Ascending aorta (tissue), 2 donors: ENCODE measurements around the gene TPM1. TPM values are rescaled to one million over a fixed set of nuclear protein-coding genes. Genes with fewer than 3 reads are reported as not detected.

Experiments used
- DNase-seq, 2 donors: peaks; one replicate each; pipeline ENCODE4 v3.0.0-alpha.2; 2019; ENCODE audit warnings: low spot score in 2 of 2
- H3K27ac ChIP-seq, 2 donors: fragments of 200-600 bp; sonication (generic); one replicate each; pipeline ENCODE4 v1.5.1; 2016 to 2017; ENCODE audit warnings: mild to moderate bottlenecking in 1 of 2
- H3K27me3 ChIP-seq: fragments of 200-600 bp; sonication (generic); one replicate; pipeline ENCODE4 v1.5.1; 2017
- H3K36me3 ChIP-seq, 2 donors: fragments of 200-600 bp; sonication (generic); one replicate each; pipeline ENCODE4 v1.5.1; 2016
- H3K4me1 ChIP-seq, 2 donors: fragments of 200-600 bp; sonication (generic); one replicate each; pipeline ENCODE4 v1.5.1; 2016 to 2017; ENCODE audit warnings: mild to moderate bottlenecking in 1 of 2
- H3K4me3 ChIP-seq, 2 donors: fragments of 200-600 bp; sonication (generic); one replicate each; pipeline ENCODE4 v1.5.1; 2016 to 2017; ENCODE audit warnings: mild to moderate bottlenecking in 1 of 2
- H3K9me3 ChIP-seq, 2 donors: fragments of 200-600 bp; sonication (generic); one replicate each; pipeline ENCODE4 v1.5.1; 2016
- intact Hi-C: fragments of 100-400 bp; cut with DNase I; formaldehyde crosslinking; loops from one replicate; pipeline ENCODE4 v1.15.1; 2023
- total RNA-seq: library from RNA; depleted of rRNA; stranded (reverse); fragments of >200 nt; gene quantifications from one replicate; pipeline ENCODE4 v1.1.0, GENCODE V29; 2016
- TF ChIP-seq, protein P1 (sequence below), 3 experiments: fragments of 200-600 bp in 2 of 3; fragments of 450-650 bp in 1 of 3; sonication (generic) in 2 of 3; IDR thresholded peaks; one replicate each; pipeline ENCODE4 v1.5.1; 2016 to 2019; ENCODE audit warnings: antibody characterized with exemption in 3 of 3, mild to moderate bottlenecking in 1 of 3, moderate library complexity in 1 of 3

The TPM1 gene
- total RNA-seq, 1 donor from 2014 or later: 813 TPM

DNA sequence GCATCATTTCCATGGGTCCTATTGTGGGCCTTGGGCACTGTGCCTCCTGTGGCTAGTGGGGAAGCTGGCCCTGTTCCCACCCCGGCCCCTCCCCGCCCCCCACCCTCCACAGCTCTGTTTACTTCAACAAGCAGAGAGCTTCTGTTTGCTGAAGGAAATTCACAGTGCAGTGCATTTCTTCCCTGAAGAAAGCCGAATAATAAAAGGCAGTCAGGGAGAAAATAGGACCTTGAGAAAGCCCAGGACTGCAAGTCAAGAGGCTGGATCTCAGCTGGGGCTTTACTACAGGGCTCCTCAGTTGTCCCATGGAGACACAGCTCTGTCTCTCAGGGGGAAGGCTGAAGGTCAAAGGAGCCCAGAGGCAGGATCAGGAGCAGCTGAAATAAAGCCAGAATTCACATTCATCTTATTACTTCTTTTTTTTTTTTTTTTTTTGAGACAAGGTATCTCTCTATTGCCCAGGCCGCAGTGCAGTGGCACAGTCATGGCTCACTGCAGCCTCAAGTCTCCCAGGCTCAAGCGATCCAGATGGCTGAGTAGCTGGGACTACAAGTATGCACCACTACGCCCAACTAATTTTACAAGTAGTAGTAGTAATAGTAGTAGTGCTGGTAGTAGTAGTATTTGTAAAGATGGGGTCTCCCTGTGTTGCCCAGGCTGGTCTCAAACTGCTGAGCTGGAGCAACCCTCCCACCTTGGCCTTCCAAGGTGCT is 46.1 kb downstream of the TPM1 start:
- Histone ChIP-seq H3K9me3 (no peaks in the 10 kb centered on the region), H3K4me1 (peaks cover 0 to under 1% of the 10 kb centered on the region in 2 donors), H3K36me3 (no peaks in the 10 kb centered on the region), H3K27me3 (no peaks in the 10 kb centered on the region), H3K4me3 (no peak overlapping the region), H3K27ac (no peak overlapping the region)
- TF ChIP-seq, protein P1, sequence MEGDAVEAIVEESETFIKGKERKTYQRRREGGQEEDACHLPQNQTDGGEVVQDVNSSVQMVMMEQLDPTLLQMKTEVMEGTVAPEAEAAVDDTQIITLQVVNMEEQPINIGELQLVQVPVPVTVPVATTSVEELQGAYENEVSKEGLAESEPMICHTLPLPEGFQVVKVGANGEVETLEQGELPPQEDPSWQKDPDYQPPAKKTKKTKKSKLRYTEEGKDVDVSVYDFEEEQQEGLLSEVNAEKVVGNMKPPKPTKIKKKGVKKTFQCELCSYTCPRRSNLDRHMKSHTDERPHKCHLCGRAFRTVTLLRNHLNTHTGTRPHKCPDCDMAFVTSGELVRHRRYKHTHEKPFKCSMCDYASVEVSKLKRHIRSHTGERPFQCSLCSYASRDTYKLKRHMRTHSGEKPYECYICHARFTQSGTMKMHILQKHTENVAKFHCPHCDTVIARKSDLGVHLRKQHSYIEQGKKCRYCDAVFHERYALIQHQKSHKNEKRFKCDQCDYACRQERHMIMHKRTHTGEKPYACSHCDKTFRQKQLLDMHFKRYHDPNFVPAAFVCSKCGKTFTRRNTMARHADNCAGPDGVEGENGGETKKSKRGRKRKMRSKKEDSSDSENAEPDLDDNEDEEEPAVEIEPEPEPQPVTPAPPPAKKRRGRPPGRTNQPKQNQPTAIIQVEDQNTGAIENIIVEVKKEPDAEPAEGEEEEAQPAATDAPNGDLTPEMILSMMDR (IDR thresholded peaks at IDR 0.05): no peak
- DNase-seq: no peak
- intact Hi-C loops: no loop called here

DNA sequence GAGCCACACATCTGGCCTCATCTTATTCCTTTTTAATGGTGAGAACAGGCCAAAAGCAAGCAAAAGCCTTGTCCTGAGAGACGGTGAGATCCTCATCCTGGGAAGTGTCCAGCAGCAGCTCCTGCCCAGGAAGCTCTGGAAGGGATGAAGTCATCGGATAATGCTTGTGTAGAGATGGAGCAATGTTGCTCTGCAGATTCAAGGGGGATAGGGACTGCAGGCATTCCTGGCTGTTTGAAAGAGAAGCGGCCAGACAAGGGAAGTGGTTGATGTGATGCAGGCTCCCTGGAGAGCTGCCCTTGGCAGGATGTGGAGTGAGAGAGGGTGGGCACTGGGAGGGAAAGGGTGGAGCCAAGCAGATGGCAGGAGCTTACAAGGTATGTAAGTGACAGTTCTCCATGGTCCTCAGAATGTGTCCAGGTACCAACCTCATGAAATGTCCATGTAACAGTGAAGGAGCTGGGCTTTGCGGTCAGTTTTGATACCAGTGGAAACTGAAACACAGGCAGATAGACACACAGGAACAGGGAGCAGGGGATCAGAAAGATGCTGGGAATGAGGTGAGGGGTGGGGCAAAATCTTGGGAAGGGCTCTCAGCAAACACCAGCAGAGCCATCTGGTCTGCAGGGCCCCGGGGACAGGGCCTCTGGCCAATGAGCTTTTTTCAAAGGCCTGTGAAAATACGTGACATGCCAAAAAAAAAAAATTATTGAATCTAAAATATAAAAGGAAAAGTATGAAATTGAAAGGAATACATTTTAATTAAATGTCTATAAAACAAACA is 46.9 kb downstream of the TPM1 start:
- Histone ChIP-seq H3K27me3 (no peaks in the 10 kb centered on the region), H3K27ac (no peak overlapping the region), H3K4me1 (peaks cover 0 to 5% of the 10 kb centered on the region in 2 donors), H3K9me3 (no peaks in the 10 kb centered on the region), H3K36me3 (no peaks in the 10 kb centered on the region), H3K4me3 (no peak overlapping the region)
- TF ChIP-seq, protein P1 (IDR thresholded peaks at IDR 0.05): no peak
- DNase-seq: no peak
- intact Hi-C loops: no loop called here

DNA sequence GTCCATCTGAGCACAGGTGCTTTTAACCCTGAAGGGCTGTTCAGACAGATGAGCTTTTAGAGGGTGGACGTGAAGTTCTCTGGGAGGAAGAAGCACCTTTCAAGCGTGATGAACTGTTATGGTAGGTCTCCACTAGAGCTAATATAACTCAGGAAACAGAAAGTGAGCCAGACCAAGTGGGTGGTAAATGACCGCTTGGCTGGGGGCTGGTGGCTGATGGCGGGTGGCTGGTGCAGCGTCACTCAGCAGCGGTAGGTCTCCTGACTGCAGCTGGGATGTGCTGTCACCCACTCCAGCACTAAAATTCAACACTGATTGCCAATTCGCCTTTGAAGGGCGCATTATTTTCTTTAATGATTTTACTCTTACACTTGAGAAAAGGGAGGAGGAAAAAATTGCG is 47.9 kb downstream of the TPM1 start:
- peaks cover 0 to 5% of the 10 kb centered on the region in 2 donors for H3K4me1 ChIP-seq
- no peak overlapping the region for H3K27ac ChIP-seq

DNA sequence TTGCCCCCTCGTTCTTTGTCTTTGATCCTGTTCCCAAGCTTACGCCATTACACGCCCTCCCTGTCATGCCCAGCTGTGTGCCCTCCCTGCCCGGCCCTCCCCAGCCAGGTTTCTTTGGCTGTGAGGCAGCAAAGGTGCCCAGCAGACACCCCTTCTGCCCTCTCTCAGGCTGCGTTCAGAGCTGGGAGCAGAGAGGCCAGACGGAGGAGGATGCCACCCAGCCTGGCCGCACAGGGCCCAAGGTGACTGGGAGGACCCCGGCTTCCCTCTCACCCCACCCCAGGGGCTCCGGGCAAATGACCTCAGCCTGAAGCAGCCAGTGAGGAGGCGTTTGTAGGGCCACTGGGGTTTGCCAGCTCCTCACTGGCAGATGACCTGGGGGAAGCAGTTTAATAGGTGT is 48.3 kb downstream of the TPM1 start:
- H3K36me3 ChIP-seq: no peaks in the 10 kb centered on the region
- no peak for DNase-seq
- TF ChIP-seq, protein P1 (IDR thresholded peaks at IDR 0.05): no peak
- no peak overlapping the region for H3K27ac ChIP-seq
- no peaks in the 10 kb centered on the region for H3K27me3 ChIP-seq
- intact Hi-C loops: no loop called here
- H3K4me1 ChIP-seq: peaks cover 0 to 5% of the 10 kb centered on the region in 2 donors
- no peaks in the 10 kb centered on the region for H3K9me3 ChIP-seq
- no peak overlapping the region for H3K4me3 ChIP-seq

More for the DNA sequence above, 47.9 kb downstream of the TPM1 start:
- TF ChIP-seq, protein P1 (IDR thresholded peaks at IDR 0.05): no peak
- DNase-seq: no peak
- intact Hi-C loops: no loop called here
- Histone ChIP-seq H3K9me3 (no peaks in the 10 kb centered on the region), H3K36me3 (no peaks in the 10 kb centered on the region), H3K4me3 (no peak overlapping the region), H3K27me3 (no peaks in the 10 kb centered on the region)

DNA sequence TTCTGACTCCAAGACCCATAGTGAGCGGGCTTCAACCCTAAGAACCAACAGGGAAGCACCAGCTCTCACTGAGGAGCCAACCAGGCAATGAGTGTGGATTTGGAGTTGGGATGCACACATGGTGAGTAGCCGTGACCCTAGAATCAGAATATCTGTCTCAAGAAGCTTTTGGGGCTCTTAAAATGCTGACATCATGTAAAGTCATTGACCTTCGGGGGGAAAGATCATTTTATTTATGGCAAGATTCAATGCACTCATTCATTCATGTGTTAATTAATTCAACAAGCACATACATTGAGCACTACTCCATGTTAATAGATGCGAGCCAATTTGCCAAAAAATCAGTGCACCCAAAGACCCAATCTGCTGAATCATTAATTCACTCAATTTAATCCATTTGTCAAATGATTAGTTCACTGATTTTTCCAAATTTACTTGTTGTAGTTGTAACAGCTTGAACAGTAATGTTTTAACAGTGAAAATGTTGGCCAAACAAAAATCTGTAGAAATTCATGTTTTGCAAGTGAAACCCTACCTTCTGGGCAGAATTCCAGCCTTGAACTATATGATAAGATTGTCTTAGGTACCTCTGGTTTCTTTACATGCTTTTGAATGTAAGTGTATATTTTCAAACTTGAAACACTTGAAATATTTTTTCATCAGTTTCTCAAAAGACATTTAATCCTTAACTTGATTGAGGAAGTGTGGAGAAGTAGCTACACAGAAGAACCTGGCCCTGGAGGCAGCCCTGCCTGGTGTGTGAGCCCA is 49.3 kb downstream of the TPM1 start:
- H3K27ac ChIP-seq: no peak overlapping the region
- no peaks in the 10 kb centered on the region for H3K36me3 ChIP-seq
- H3K4me3 ChIP-seq: no peak overlapping the region
- H3K9me3 ChIP-seq: no peaks in the 10 kb centered on the region
- no peaks in the 10 kb centered on the region for H3K27me3 ChIP-seq
- intact Hi-C loops: no loop called here
- TF ChIP-seq, protein P1 (IDR thresholded peaks at IDR 0.05): no peak
- DNase-seq: no peak
- peaks cover 0 to 5% of the 10 kb centered on the region in 2 donors for H3K4me1 ChIP-seq
